GM12878 (cell line): ENCODE measurements around the gene FGD3. TPM values are rescaled to one million over a fixed set of nuclear protein-coding genes. Genes with fewer than 3 reads are reported as not detected.

Experiments
- ATF7 ChIP-seq: fragments of 450-650 bp; IDR thresholded peaks from 2 replicates; pipeline ENCODE4 v1.6.1; 2016; ENCODE audit warnings: low read depth, mild to moderate bottlenecking
- BCL3 ChIP-seq: IDR thresholded peaks from 2 replicates; pipeline ENCODE4 v1.6.1; 2011; ENCODE audit warnings: borderline replicate concordance, low read depth, mild to moderate bottlenecking, moderate library complexity, low read length; ENCODE audit not compliant: insufficient read depth, poor library complexity, severe bottlenecking
- BHLHE40 ChIP-seq, 2 experiments: fragments of 450-650 bp in 1 of 2; IDR thresholded peaks; 2 replicates each; pipeline ENCODE4 v1.6.1; 2011 to 2017; ENCODE audit warnings: low read depth in 2 of 2, borderline replicate concordance in 1 of 2, improper control_type of control experiment in 1 of 2, low read length in 1 of 2, mild to moderate bottlenecking in 1 of 2
- CBFB ChIP-seq: IDR thresholded peaks from 2 replicates; pipeline ENCODE4 v1.6.1; 2016; ENCODE audit warnings: antibody characterized with exemption, low read depth
- CBX5 ChIP-seq: sonication (generic); IDR thresholded peaks from 2 replicates; pipeline ENCODE4 v1.6.1; 2016; ENCODE audit warnings: low read depth, moderate library complexity, mild to moderate bottlenecking, inconsistent platforms
- GATAD2B ChIP-seq: fragments of 450-650 bp; conservative IDR thresholded peaks from 2 replicates; pipeline ENCODE4 v1.6.1; 2017; ENCODE audit warnings: low read depth, mild to moderate bottlenecking, moderate library complexity
- IRF3 ChIP-seq: fragments of 450-650 bp; IDR thresholded peaks from 2 replicates; pipeline ENCODE4 v1.6.1; 2014; ENCODE audit warnings: mild to moderate bottlenecking
- IRF5 ChIP-seq: fragments of 450-650 bp; IDR thresholded peaks from 2 replicates; pipeline ENCODE4 v1.6.1; 2017; ENCODE audit warnings: borderline replicate concordance
- KDM1A ChIP-seq: fragments of 200-600 bp; sonication (generic); IDR thresholded peaks from 2 replicates; pipeline ENCODE4 v1.6.1; 2016; ENCODE audit warnings: borderline replicate concordance
- MLLT1 ChIP-seq: fragments of 450-650 bp; IDR thresholded peaks from 2 replicates; pipeline ENCODE4 v1.6.1; 2016; ENCODE audit warnings: mild to moderate bottlenecking
- MTA2 ChIP-seq: fragments of 450-650 bp; IDR thresholded peaks from 2 replicates; pipeline ENCODE4 v1.6.1; 2016; ENCODE audit warnings: low read depth, mild to moderate bottlenecking, moderate library complexity
- NFYB ChIP-seq: IDR thresholded peaks from 2 replicates; pipeline ENCODE4 v1.6.1; 2011; ENCODE audit warnings: low read depth, mild to moderate bottlenecking, low read length, improper control_type of control experiment, moderate library complexity; ENCODE audit not compliant: insufficient read depth
- RELB ChIP-seq: fragments of 450-650 bp; IDR thresholded peaks from 2 replicates; pipeline ENCODE4 v1.6.1; 2017; ENCODE audit warnings: low read depth, mild to moderate bottlenecking, moderate library complexity
- REST ChIP-seq: IDR thresholded peaks from 2 replicates; pipeline ENCODE4 v1.6.1; 2012; ENCODE audit warnings: mild to moderate bottlenecking, low read depth, low read length
- SMAD1 ChIP-seq: fragments of 450-650 bp; IDR thresholded peaks from 2 replicates; pipeline ENCODE4 v1.6.1; 2018; ENCODE audit warnings: mild to moderate bottlenecking, low read depth; ENCODE audit not compliant: partially characterized antibody
- SMARCA5 ChIP-seq: fragments of 450-650 bp; IDR thresholded peaks from 2 replicates; pipeline ENCODE4 v1.6.1; 2017; ENCODE audit warnings: mild to moderate bottlenecking
- TCF7 ChIP-seq: IDR thresholded peaks from 2 replicates; pipeline ENCODE4 v1.6.1; 2014; ENCODE audit warnings: antibody characterized with exemption, borderline replicate concordance
- ZNF24 ChIP-seq: fragments of 450-650 bp; IDR thresholded peaks from 2 replicates; pipeline ENCODE4 v1.6.1; 2017; ENCODE audit warnings: antibody characterized with exemption, mild to moderate bottlenecking
- polyA plus RNA-seq, 11 experiments: library from polyadenylated mRNA; depleted of rRNA in 4 of 11; unstranded in 6 of 11; stranded (reverse) in 5 of 11; fragments of >200 nt; fragmentation: Nextera tagmentation in 4 of 11; fragmentation: Illumina TruSeq in 1 of 11; extraction: Ambion mirVana in 4 of 11; extraction: Trizol in 1 of 11; gene quantifications; 1 replicate in 1 of 11; 2 replicates in 10 of 11; pipeline versions ENCODE4 v1.2.1 to v1.2.3, GENCODE V29; 2011 to 2016; ENCODE audit warnings: inconsistent platforms in 2 of 11, missing spikeins in 2 of 11, low read depth in 1 of 11
- total RNA-seq, 4 experiments: library from RNA; depleted of rRNA in 3 of 4; stranded (reverse); fragments of >200 nt in 3 of 4; fragmentation: Illumina TruSeq in 1 of 4; extraction: Trizol in 1 of 4; gene quantifications; 2 replicates each; pipeline versions ENCODE4 v1.2.1 to v1.2.3, GENCODE V29; 2013 to 2021

The FGD3 gene
- total and polyA plus RNA-seq, 10 of the 15 experiments (the other 5 are each of a cell fraction or from before 2014, with no cell fraction given) = 0.26 to 18.1 (median 12.4) TPM

- TF ChIP-seq REST (no peak), ATF7 (peak; percentile 46), MTA2 (peak; percentile 68; the same call in 1 of the 2 replicates), KDM1A (no peak), SMAD1 (no peak), BCL3 (peak; percentile 28), NFYB (no peak), IRF5 (no peak), ZNF24 (no peak), GATAD2B (peak; percentile 76), SMARCA5 (peak; percentile 85; the same call in 1 of the 2 replicates), MLLT1 (no peak), TCF7 (no peak), BHLHE40 (IDR thresholded peaks at IDR 0.05; ENCODE audit: borderline replicate concordance in 1 of 2, low read depth in 2 of 2, low read length in 1 of 2) (no peak), IRF3 (no peak), CBX5 (no peak), RELB (0 out of 2 replicates have a peak, but pooled peaks have one; percentile 36), CBFB (no peak)
- TF ChIP-seq, all 136 proteins: peak for 21
Observed at GRCh38 chr9:93028448-93029006, 81.2 kb downstream of the FGD3 start (continued).
